Epithelial cell of proximal tubule (primary cell): Measurements from ENCODE around the gene HSD17B8. TPM values are rescaled to one million over a fixed set of nuclear protein-coding genes. Genes with fewer than 3 reads are reported as not detected.

Experiments used
- DNase-seq: peaks from one replicate; pipeline ENCODE4 v3.0.0-alpha.2; 2011; ENCODE audit warnings: low read depth
- H3K4me3 ChIP-seq: 2 replicates; pipeline ENCODE4 v1.5.1; 2011; ENCODE audit warnings: low read depth, mild to moderate bottlenecking, low read length
- total RNA-seq: library from RNA; depleted of rRNA; stranded (reverse); fragments of >200 nt; gene quantifications from 2 replicates; pipeline ENCODE4 v1.2.3, GENCODE V29; 2015
- TF ChIP-seq, protein P1 (sequence below): conservative IDR thresholded peaks from 2 replicates; pipeline ENCODE4 v1.5.1; 2012; ENCODE audit warnings: low read depth, mild to moderate bottlenecking, low read length

Gene HSD17B8
- total RNA-seq, 1 donor from 2014 or later, result 16.3 TPM

DNA sequence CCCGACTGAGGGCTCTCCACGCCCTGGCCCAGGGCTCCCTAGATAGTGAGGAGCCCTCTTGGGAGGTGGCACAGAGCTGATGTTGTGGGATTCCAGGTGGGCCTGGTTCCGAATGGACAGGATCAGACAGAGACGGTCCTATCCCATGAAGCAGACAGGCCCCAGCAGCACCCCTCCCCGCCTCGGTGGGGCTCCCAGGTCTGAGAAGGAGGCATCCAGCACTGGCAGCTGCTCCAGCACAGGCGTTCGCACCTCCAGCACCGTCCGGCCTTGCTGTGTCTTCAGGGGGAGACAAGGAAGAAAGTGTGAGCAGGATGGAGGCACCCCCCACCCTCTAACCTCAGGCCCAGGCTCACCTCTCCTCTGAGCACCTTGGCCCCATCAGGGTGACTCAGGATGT, 40.9 kb upstream of the HSD17B8 start:
- TF ChIP-seq, protein P1, sequence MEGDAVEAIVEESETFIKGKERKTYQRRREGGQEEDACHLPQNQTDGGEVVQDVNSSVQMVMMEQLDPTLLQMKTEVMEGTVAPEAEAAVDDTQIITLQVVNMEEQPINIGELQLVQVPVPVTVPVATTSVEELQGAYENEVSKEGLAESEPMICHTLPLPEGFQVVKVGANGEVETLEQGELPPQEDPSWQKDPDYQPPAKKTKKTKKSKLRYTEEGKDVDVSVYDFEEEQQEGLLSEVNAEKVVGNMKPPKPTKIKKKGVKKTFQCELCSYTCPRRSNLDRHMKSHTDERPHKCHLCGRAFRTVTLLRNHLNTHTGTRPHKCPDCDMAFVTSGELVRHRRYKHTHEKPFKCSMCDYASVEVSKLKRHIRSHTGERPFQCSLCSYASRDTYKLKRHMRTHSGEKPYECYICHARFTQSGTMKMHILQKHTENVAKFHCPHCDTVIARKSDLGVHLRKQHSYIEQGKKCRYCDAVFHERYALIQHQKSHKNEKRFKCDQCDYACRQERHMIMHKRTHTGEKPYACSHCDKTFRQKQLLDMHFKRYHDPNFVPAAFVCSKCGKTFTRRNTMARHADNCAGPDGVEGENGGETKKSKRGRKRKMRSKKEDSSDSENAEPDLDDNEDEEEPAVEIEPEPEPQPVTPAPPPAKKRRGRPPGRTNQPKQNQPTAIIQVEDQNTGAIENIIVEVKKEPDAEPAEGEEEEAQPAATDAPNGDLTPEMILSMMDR, result no peak
- no peak overlapping the region for H3K4me3 ChIP-seq

DNA sequence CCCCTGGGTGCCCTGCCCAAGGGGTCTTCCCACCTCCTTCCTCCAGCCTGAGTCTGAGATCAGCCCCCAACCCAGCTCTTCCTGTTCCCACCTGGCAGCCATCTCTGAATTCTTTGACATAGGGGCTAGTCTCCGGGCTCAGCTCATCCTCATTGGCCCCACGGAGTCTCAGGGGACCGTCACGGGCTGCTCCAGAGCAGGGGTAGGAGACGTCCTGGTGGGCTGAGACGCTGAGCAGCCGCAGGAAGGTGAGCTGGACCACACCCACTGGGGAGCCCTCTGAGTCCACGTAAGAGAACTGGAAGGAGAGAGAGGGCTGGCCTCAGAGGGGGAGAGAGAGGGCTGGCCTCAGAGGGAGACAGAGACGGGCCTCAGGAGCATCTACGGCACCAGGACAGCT, 40.3 kb upstream of the HSD17B8 start:
- no peak for DNase-seq
- no peak overlapping the region for H3K4me3 ChIP-seq
- TF ChIP-seq, protein P1, result no peak

More for the DNA sequence above, 40.9 kb upstream of the HSD17B8 start:
- no peak for DNase-seq

DNA sequence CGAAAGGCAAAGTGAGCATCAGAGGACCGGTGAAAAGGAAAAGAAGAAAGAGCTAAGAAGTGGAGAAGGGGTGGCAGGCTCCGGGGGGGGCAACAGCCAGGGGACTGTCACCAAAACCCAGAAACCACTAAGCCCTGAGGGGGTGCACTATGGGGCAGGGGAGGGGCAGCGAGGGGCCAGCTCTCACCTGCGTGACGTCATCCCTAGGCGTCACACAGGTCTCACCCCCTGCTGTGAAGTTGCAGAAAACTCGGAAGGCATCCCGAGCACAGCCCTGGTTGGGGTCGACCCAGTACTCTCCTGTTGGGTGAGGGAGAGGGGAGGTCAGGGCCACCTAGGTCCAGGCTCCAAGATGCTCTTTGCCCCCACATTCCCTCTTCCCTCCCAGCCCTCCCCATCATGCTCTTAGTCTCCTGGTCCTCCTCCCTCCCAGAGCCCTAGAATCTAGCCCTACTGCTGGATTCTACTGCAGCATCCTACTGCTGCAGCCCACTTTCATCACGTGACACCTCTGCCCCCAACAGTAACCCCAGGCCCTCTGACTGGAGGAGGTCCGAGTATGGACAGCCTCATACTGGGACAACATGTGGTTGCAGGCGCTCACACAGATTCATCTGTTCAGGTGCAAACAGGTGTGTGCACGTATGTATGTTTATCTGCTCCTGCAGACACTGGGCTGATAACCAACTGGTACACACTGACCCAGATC, 39.6 kb upstream of the HSD17B8 start:
- TF ChIP-seq, protein P1, result no peak
- DNase-seq, result no peak
- H3K4me3 ChIP-seq, result no peak overlapping the region

DNA sequence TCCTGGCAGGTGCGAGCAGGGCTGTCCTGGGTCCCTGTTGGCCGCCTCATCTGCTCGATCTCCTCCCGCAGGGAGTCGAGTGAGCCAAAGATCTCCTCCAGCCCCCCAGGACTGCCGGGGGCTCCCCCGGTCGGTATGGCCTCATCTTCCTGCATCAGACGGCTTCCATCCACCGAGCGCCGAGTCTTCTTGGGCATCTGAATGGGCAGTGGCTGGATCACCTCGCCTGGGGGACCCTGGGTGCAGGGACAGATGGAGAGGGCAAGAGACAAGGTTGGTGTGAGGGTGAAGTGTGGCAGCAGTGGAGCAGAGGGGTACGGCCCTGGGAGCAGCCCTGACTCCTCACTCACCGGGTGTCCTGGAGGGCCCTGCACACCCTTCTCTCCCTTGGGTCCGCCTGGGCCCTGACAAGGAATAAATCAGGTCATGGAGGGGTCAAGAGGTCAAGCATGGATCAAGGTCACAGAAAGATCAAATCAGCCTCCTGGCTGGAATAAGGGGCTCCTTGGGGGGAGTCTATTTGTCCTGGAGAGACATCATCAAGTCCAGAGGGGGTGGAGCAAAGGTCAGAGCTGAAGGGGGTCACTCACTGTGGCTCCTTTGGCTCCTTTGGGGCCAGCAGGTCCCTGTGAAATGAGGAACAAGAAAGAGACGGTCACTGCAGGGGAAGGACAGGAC, 38.7 kb upstream of the HSD17B8 start:
- TF ChIP-seq, protein P1, result no peak
- DNase-seq, result no peak
- H3K4me3 ChIP-seq, result no peak overlapping the region

DNA sequence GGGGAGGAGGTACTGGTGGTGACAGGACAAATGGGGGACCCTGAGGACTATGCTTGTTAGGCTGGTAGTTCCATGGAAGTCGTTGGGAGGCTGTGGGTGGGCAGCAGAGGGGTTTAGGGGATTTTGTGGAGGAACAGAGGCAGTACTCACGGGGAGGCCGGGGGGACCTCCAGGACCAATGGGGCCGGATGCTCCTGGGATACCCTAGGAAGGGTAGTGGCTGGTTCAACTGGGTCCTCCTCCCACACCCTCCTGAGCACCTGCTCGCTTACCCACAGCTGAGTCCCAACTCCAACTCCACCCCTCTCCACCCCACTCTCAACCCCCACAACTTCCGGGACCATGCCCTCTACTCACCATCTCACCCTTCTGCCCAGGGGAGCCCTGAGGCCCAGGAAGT, 38.1 kb upstream of the HSD17B8 start:
- TF ChIP-seq, protein P1, result no peak
- no peak overlapping the region for H3K4me3 ChIP-seq
- DNase-seq, result no peak

DNA sequence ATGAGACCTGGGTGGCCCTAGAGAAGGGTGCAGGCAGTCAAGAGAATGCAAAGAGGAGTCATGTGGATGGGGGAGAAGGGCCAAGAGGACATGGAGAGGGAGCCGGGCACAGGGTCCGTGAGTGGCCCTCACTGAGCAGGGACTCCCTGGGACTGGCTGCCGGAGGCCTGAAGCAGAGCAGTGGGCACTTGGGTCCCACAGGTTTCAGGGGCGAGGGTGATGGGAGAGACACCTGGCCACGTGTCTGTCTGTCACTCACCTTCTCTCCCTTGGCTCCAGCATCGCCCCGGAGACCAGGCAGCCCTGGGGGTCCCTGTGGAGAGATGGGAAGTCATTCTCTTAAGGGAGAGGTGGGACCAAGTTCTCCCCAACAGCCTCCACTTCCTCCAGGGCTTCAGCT, 37.6 kb upstream of the HSD17B8 start:
- TF ChIP-seq, protein P1, result no peak
- DNase-seq, result no peak
- H3K4me3 ChIP-seq, result no peak overlapping the region
